GM21423 (cell line): ENCODE measurements around the gene TATDN3.
A peak's percentile ranks its signal among the peaks of the same experiment; 100 is the strongest.
"Not testable (repeated sequence)": the region's sequence is repeated elsewhere in the genome, so short reads cannot be mapped to it uniquely, and the experiment has no call there.

Experiments
- ATAC-seq: cut with Tn5 transposase; IDR thresholded peaks from one replicate; pipeline ENCODE4 v1.9.1; 2021; ENCODE audit warnings: mild to moderate bottlenecking, moderate library complexity; ENCODE audit not compliant: unreplicated experiment

The TATDN3 gene

GRCh38 chr1:212791676-212792395, at the start of gene TATDN3, which contains the start of gene NSL1:
Gene TATDN3 (plus strand): TSS chr1:212791894. CDS start chr1:212791922, 28 bp downstream.
Gene NSL1 (minus strand): TSS chr1:212791777. CDS start chr1:212791763, 14 bp downstream.
- ATAC-seq = peak; percentile 68

- ATAC-seq = no peak
Measured at GRCh38 chr1:212743901-212744475, 47.7 kb upstream of the TATDN3 start.

GRCh38 chr1:212745303-212745702, 46.4 kb upstream of the TATDN3 start:
- no peak for ATAC-seq

GRCh38 chr1:212746546-212746945, 45.1 kb upstream of the TATDN3 start:
- no peak for ATAC-seq

- no peak for ATAC-seq
Measured at GRCh38 chr1:212749821-212750535, 41.7 kb upstream of the TATDN3 start.

GRCh38 chr1:212752252-212752933, 39.3 kb upstream of the TATDN3 start:
- peak; percentile 40 for ATAC-seq

- peak; percentile 23 for ATAC-seq
Measured at GRCh38 chr1:212752934-212753497, 38.7 kb upstream of the TATDN3 start.

GRCh38 chr1:212753749-212754148, 37.9 kb upstream of the TATDN3 start:
- no peak for ATAC-seq

- peak; percentile 50 for ATAC-seq
Measured at GRCh38 chr1:212754193-212754592, 37.5 kb upstream of the TATDN3 start.

- no peak for ATAC-seq
Measured at GRCh38 chr1:212754680-212755079, 37.0 kb upstream of the TATDN3 start.

GRCh38 chr1:212759683-212760082, 32.0 kb upstream of the TATDN3 start:
- no peak for ATAC-seq

GRCh38 chr1:212760126-212760823, 31.4 kb upstream of the TATDN3 start:
- no peak for ATAC-seq

- ATAC-seq = no peak
Measured at GRCh38 chr1:212762234-212762633, 29.5 kb upstream of the TATDN3 start.

- ATAC-seq = no peak
Measured at GRCh38 chr1:212762839-212763238, 28.9 kb upstream of the TATDN3 start.

- not testable (repeated sequence) for ATAC-seq
Measured at GRCh38 chr1:212764718-212765281, 26.9 kb upstream of the TATDN3 start.

- ATAC-seq = not testable (repeated sequence)
Measured at GRCh38 chr1:212766825-212767224, 24.9 kb upstream of the TATDN3 start.

GRCh38 chr1:212769459-212770167, 22.1 kb upstream of the TATDN3 start:
- ATAC-seq = no peak

- no peak for ATAC-seq
Measured at GRCh38 chr1:212771341-212771740, 20.4 kb upstream of the TATDN3 start.

- ATAC-seq = no peak
Measured at GRCh38 chr1:212773011-212773410, 18.7 kb upstream of the TATDN3 start.
